Measurements from ENCODE around the gene DRAP1.
"Not testable (repeated sequence)": the region's sequence is repeated elsewhere in the genome, so short reads cannot be mapped to it uniquely, and the experiment has no call there.

The DRAP1 gene

GRCh38 chr11:65931773-65932557 lies 12.7 kb downstream of the DRAP1 start:
- no peak for DNase-seq (ENCODE audit: low spot score)

GRCh38 chr11:65932558-65932919 lies 13.3 kb downstream of the DRAP1 start:
- DNase-seq (ENCODE audit: low spot score), result no peak

GRCh38 chr11:65934014-65934413 lies 14.8 kb downstream of the DRAP1 start:
- DNase-seq (ENCODE audit: low spot score), result no peak

GRCh38 chr11:65937766-65938165 lies 18.5 kb downstream of the DRAP1 start:
- DNase-seq (ENCODE audit: low spot score), result no peak

- no peak for DNase-seq (ENCODE audit: low spot score)
Measured at GRCh38 chr11:65941720-65942310, 22.6 kb downstream of the DRAP1 start.

- no peak for DNase-seq (ENCODE audit: low spot score)
Measured at GRCh38 chr11:65942531-65942930, 23.3 kb downstream of the DRAP1 start.

GRCh38 chr11:65944191-65944590 lies 25.0 kb downstream of the DRAP1 start:
- DNase-seq (ENCODE audit: low spot score), result no peak

GRCh38 chr11:65944767-65945166 lies 25.5 kb downstream of the DRAP1 start:
- DNase-seq (ENCODE audit: low spot score), result no peak

- DNase-seq (ENCODE audit: low spot score), result no peak
Measured at GRCh38 chr11:65945430-65945911, 26.2 kb downstream of the DRAP1 start, which contains the start of gene TSGA10IP. Gene TSGA10IP (plus strand): TSS chr11:65945480. CDS start chr11:65945676, 196 bp downstream.

- DNase-seq (ENCODE audit: low spot score), result no peak
Measured at GRCh38 chr11:65945941-65946558, 26.8 kb downstream of the DRAP1 start.

- no peak for DNase-seq (ENCODE audit: low spot score)
Measured at GRCh38 chr11:65946655-65947054, 27.4 kb downstream of the DRAP1 start.

- no peak for DNase-seq (ENCODE audit: low spot score)
Measured at GRCh38 chr11:65947133-65947532, 27.9 kb downstream of the DRAP1 start.

- no peak for DNase-seq (ENCODE audit: low spot score)
Measured at GRCh38 chr11:65947603-65948125, 28.4 kb downstream of the DRAP1 start.

GRCh38 chr11:65950711-65951110 lies 31.5 kb downstream of the DRAP1 start:
- not testable (repeated sequence) for DNase-seq (ENCODE audit: low spot score)

- not testable (repeated sequence) for DNase-seq (ENCODE audit: low spot score)
Measured at GRCh38 chr11:65951641-65952040, 32.4 kb downstream of the DRAP1 start.

- no peak for DNase-seq (ENCODE audit: low spot score)
Measured at GRCh38 chr11:65952052-65952521, 32.9 kb downstream of the DRAP1 start.

- no peak for DNase-seq (ENCODE audit: low spot score)
Measured at GRCh38 chr11:65953471-65953870, 34.2 kb downstream of the DRAP1 start.

- DNase-seq (ENCODE audit: low spot score), result no peak
Measured at GRCh38 chr11:65954771-65955170, 35.5 kb downstream of the DRAP1 start.

- DNase-seq (ENCODE audit: low spot score), result no peak
Measured at GRCh38 chr11:65958291-65958690, 39.1 kb downstream of the DRAP1 start.

- no peak for DNase-seq (ENCODE audit: low spot score)
Measured at GRCh38 chr11:65958774-65959420, 39.7 kb downstream of the DRAP1 start.

- no peak for DNase-seq (ENCODE audit: low spot score)
Measured at GRCh38 chr11:65960824-65961266, 41.6 kb downstream of the DRAP1 start.

Data from hepatic stellate cell (primary cell).